Measurements from ENCODE around the gene CAT.

CAT gene

DNA sequence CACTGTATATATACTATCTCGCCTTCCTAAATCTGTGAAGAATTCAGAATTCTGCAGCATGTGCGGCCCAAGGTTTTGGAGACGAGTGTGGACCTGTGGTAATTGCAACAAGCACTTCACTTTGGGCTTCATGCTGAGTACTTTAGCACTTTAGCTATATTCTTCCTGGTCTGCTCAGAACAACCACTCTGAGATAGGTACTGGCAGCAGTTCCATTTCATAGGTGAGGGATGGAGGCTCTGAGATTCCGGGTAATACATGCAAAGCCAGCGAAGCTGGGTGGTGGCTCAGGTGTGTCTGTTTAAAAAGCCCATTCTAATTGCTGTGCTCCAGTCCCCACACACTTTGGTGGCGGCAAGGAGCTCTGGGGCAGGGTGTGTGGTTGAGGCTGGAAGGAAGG lies 68.4 kb downstream of the CAT start:
- Mint-ChIP-seq H3K27ac (no peak overlapping the region), H3K27me3 (peaks cover 1% of the 10 kb centered on the region), H3K36me3 (no peaks in the 10 kb centered on the region), H3K9me3 (no peaks in the 10 kb centered on the region), H3K4me3 (no peak overlapping the region), H3K4me1 (no peaks in the 10 kb centered on the region)
- CTCF ChIA-PET: no interaction called here
- DNase-seq: no peak

DNA sequence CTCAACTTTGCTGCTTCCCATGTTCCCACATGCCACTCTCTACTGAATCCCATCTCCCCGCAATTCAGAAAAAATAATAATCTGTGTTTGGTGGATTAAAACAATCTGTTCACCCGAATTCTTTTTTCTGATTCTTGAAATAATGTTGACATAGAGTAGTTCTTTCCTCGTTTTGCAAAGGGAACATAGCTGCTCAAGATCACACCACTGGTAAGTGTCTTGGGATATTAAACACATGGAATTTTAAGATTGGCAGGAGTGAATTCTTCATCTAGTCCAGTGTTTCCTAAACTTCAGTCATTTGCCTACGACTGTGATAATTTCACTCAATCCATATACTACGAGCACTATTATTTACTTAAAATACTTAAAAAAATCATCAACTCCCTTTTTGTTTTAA lies 68.9 kb downstream of the CAT start:
- Mint-ChIP-seq H3K27me3 (no peaks in the 10 kb centered on the region), H3K4me3 (no peak overlapping the region), H3K36me3 (no peaks in the 10 kb centered on the region), H3K9me3 (no peaks in the 10 kb centered on the region), H3K27ac (no peak overlapping the region), H3K4me1 (no peaks in the 10 kb centered on the region)
- CTCF ChIA-PET: no interaction called here
- DNase-seq: no peak

DNA sequence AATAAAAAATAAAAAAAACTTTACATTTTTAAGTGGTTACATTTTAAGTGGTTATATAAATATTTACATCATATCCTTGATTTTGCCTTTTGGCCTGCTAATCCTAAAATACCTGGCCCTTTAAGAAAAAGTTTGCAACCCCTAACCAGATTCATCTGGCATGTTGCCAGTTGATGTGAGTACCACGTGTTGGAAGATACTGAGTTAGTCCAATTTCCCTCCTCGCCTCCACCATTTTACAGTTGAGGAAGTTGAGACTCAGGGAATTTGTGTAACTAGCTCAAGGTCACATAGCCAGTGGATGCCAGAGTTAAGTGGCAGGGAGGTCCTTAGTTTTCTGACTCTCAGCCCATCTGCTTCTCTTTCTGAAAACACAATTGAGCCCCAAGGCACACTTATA lies 69.8 kb downstream of the CAT start:
- Mint-ChIP-seq H3K4me1 (no peaks in the 10 kb centered on the region), H3K36me3 (no peaks in the 10 kb centered on the region), H3K27me3 (no peaks in the 10 kb centered on the region), H3K27ac (no peak overlapping the region), H3K4me3 (no peak overlapping the region), H3K9me3 (no peaks in the 10 kb centered on the region)
- DNase-seq: no peak
- CTCF ChIA-PET: no interaction called here

DNA sequence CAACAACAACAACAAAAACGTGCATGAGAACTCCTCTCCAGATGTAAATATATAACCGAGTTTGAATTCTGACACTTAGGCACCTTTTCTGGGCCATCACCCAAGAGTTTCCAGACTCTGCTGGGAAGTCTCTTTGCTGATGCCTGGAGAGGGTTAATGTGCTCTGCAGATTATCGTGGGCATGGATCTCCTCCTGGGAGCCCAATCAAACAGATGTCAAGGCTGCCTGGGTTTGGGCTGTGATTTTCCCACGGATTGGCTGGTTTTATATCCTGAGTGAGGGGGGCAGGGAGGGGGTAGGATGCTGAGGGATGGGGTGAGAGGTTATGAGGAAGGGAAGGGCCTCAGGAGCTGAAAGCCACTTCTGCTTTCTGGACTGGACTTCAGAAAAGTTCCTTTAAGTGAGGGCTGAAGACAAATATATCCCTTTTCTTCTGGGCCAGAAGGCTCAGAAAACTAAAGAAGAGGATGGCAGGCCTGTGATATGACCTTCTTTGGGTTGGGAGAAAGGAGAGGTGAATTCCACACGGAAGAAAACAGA lies 70.7 kb downstream of the CAT start:
- H3K36me3 Mint-ChIP-seq: no peaks in the 10 kb centered on the region
- no peak overlapping the region for H3K27ac Mint-ChIP-seq
- DNase-seq: no peak
- no peaks in the 10 kb centered on the region for H3K4me1 Mint-ChIP-seq
- H3K4me3 Mint-ChIP-seq: no peak overlapping the region
- no peaks in the 10 kb centered on the region for H3K9me3 Mint-ChIP-seq
- CTCF ChIA-PET: no interaction called here
- H3K27me3 Mint-ChIP-seq: no peaks in the 10 kb centered on the region

DNA sequence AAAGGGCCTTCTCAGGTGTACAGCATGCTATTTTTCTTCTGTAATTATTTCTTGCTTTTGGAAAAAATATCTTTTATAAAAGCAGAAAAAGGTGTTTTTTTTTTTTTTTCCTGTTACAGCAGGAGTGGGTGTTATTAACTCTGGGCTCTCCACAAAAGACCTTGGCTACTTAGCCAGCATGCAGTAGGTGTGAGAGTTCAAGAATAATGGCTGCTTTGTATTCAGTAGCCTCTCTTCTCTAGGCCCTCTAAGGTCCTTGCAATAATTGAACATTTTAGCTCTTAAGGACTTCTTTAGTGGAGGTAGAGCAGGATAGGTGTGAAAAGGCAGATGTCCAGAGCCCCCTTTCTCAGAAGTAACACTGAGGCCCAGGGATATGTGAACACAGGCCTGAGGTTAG lies 71.5 kb downstream of the CAT start:
- Mint-ChIP-seq H3K9me3 (no peaks in the 10 kb centered on the region), H3K27ac (no peak overlapping the region), H3K4me3 (no peak overlapping the region), H3K4me1 (no peaks in the 10 kb centered on the region), H3K36me3 (no peaks in the 10 kb centered on the region), H3K27me3 (no peaks in the 10 kb centered on the region)
- DNase-seq: no peak
- CTCF ChIA-PET: no interaction called here

DNA sequence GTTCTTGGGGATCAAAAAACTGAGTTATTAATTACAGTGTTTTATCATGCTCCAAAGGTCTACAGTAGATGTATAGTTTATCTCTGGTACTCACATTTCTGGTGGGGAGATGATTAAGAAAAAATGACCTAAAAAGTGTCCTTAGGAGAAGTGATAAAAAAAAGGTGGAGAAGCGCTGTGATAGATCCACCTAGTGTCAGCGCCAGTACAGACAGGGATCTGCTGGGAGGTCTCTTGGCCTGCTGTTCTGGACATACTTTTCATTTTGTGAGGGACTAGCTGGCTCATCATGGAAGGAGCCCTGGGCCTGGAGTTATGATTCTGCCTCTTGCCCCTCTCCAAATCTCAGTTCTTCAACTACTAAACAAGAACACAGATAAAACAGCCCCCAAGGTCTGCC lies 71.9 kb downstream of the CAT start:
- Mint-ChIP-seq H3K9me3 (no peaks in the 10 kb centered on the region), H3K36me3 (no peaks in the 10 kb centered on the region), H3K4me1 (no peaks in the 10 kb centered on the region), H3K27me3 (no peaks in the 10 kb centered on the region), H3K27ac (no peak overlapping the region), H3K4me3 (no peak overlapping the region)
- DNase-seq: no peak
- CTCF ChIA-PET: no interaction called here

DNA sequence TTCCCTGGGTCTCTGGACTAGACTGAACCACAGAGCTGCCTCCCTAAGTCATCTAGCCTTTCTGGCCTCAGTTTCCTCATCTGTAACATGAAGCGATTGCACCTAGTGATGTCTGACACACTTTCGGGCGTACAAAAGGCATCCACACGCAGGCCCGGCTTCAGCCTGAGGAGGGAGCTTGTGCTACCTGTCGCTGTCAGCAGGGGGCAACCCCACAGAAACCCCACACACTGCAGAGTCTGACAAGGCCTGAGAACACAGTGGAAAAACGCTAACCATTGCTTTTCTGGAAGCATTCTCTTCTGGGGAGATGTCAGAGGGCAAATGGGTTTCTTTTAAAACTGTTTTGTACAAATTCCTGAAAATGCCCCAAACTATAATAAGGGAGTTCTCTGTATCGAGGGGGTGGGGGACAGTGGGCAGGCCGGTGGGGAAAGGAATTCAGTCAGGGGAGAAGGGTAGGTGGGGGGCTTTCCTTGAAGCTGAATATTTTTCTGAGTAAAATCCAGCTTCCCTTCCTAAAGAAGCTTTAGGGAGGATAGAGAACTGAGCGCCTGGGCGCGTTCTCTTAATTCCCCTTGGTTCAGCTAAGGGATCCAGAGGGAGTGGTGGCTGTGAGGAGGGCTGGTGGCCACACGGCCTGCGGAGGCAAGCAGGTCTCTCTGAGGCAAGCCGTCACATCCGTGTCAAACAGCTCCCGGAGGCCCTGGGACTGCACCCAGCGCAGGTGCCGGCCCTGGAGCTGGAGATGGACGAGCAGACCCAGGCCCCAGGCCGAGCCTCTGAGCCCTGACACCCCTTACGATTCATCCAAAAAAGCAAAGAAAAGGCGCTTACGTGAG lies 74.3 kb downstream of the CAT start:
- Mint-ChIP-seq H3K4me1 (no peaks in the 10 kb centered on the region), H3K4me3 (no peak overlapping the region), H3K27ac (no peak overlapping the region), H3K27me3 (no peaks in the 10 kb centered on the region), H3K36me3 (no peaks in the 10 kb centered on the region), H3K9me3 (no peaks in the 10 kb centered on the region)
- CTCF ChIA-PET: interaction anchor here (0.6 to 1.9 kb wide), 18 partner anchors 9 to 1674 kb away, joined by 3 to 8 read pairs (median 3); no protein-coding TSS in a partner anchor
- peak; percentile 62 for DNase-seq

DNA sequence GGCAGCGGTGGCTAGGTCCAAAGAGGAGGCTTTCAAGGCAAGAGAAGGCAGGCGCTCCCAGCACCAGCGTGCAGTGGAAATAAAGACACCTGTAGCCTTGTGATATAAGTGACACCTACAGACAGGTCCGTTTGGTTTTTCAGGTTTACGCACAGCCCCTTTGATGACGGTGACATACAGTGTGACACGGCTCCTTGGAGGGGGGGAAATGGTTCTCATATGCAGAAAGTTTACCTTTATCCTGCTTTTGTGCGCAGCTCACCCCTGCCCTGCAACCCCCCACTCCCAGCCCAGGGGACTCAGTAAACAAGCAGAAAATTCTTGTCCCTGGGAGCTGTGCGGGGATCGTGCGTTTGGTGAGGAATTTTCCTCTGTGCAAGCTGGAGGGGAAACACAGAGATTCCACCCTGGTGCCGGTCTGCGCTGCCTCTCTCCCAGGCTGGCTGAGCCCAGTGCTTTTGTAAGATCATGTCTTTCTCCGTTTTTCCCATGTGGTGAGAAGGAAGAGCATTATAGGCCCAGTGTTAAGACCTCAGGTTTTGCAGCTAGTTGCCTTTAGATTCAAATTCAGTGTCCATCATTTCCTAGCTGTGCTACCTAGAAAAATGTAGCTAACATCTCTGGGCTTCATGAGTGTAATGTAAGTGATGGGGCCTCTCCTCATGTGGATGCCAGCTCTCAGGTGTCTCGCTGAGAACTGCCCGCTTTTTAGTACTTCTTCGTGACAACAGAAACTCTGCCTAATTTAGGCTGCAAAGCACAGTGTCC lies 75.1 kb downstream of the CAT start, which contains the start of gene ELF5:
ELF5 (minus strand) TSS at position 113 of the 768 bp plus-strand sequence. CDS start 8,045 bp downstream, outside the sequence.
- Mint-ChIP-seq H3K36me3 (no peaks in the 10 kb centered on the region), H3K9me3 (no peaks in the 10 kb centered on the region), H3K27me3 (no peaks in the 10 kb centered on the region), H3K4me3 (no peak within 1 kb of the TSS), H3K27ac (no peak within 1 kb of the TSS), H3K4me1 (no peaks in the 10 kb centered on the region)
- CTCF ChIA-PET: interaction anchor here (0.7 to 1.9 kb wide), 13 partner anchors 11 to 1675 kb away, joined by 3 to 8 read pairs (median 3); no protein-coding TSS in a partner anchor
- DNase-seq: no peak

DNA sequence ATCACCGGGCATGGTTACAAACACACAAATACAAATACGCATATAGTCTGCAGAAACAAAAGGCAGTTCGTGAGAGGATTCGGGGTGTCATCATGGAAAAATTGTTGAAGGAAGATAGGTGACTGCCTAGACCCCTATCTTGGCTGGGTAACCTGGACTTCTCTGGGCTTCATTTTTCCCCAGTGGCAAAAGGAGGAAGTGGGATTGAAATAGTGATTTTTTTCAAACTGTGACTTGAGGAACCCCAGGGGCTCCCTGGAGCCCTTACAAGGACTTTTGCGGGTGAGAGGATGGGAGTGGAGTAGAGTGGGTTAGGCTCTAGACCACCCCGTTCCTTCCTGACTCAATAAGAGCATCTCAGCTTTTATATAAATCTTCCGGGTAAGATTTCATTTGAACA lies 75.9 kb downstream of the CAT start:
- Mint-ChIP-seq H3K9me3 (no peaks in the 10 kb centered on the region), H3K4me1 (no peaks in the 10 kb centered on the region), H3K27me3 (no peaks in the 10 kb centered on the region), H3K4me3 (no peak overlapping the region), H3K36me3 (no peaks in the 10 kb centered on the region), H3K27ac (no peak overlapping the region)
- CTCF ChIA-PET: interaction anchor here (0.7 to 1.6 kb wide), 2 partner anchors 21 to 28 kb away, joined by 3 read pairs; no protein-coding TSS in a partner anchor
- no peak for DNase-seq

DNA sequence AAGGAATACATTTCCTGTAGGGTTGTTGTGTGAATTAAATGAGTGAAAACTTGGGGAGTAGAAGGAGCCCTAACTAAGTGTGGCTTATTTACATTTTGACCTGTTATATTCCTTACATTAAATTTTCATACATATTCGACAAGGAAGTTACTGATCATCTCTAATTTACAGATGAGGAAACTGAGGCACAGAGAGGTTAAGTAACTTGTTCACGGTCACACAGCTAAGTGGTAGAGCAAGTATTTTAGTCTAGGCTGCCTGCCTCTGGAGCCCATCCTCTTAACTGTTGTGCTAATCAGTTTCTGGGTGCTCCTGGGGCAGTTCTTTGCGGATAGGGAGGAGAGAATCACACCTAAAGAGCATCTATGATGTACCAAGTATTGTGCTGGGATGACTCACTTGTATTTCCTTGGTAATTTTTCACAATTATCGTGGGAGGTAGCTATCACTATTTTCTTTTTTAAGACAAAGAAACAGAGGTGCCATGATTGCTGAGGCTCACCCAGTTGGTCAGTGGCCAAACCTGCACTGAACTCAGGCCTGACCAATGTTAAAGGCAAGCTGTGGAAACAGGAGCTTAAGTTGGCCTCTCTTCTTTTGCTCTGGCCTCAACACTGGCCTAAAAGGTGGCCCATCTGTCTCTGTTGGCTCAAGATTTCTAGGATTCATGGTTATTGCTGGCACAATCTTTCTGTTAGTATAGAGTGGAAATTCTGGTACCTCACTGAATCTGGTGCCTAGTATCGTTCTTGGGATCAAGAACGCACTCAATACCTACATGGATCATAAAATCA lies 77.7 kb downstream of the CAT start:
- peaks cover 6% of the 10 kb centered on the region for H3K27me3 Mint-ChIP-seq
- no peaks in the 10 kb centered on the region for H3K9me3 Mint-ChIP-seq
- no peaks in the 10 kb centered on the region for H3K4me1 Mint-ChIP-seq
- CTCF ChIA-PET: no interaction called here
- no peaks in the 10 kb centered on the region for H3K36me3 Mint-ChIP-seq
- H3K27ac Mint-ChIP-seq: no peak overlapping the region
- no peak overlapping the region for H3K4me3 Mint-ChIP-seq
- no peak for DNase-seq

DNA sequence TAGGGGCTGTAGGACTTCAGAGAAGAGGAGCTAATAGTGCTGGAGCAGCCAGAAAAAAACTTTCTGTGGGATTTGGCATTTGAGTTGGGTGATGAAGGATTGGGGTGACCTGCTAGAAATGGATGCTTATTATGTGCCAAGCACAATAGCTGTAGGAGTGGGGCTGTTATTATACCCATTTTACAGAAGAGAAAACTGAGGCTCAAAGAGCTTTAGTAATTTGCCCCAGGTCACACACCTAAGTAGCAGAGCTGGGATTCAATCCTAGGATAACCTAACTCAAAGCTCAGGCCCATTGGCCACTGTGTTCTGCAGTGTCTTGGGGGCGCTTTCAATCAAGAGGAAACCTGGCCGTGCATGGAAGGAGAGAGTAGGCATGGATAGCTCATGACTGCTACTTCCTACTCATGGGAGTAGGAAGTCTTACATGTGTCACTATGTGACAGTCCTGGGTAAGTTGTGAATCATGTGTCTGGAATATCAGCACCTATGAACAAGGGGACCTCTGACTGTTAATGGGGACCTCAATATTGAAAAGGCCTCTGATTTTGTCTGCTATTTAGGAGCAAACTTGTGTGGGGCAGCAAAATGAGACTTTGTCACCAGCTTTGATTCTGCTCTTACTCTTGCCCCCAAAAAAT lies 81.0 kb downstream of the CAT start:
- H3K9me3 Mint-ChIP-seq: no peaks in the 10 kb centered on the region
- no peaks in the 10 kb centered on the region for H3K36me3 Mint-ChIP-seq
- no peak for DNase-seq
- CTCF ChIA-PET: interaction anchor here (0.6 kb wide), 2 partner anchors 463 to 873 kb away, joined by 3 to 4 read pairs; no protein-coding TSS in a partner anchor
- H3K4me3 Mint-ChIP-seq: no peak overlapping the region
- no peak overlapping the region for H3K27ac Mint-ChIP-seq
- peaks cover 9% of the 10 kb centered on the region for H3K27me3 Mint-ChIP-seq
- H3K4me1 Mint-ChIP-seq: no peaks in the 10 kb centered on the region

DNA sequence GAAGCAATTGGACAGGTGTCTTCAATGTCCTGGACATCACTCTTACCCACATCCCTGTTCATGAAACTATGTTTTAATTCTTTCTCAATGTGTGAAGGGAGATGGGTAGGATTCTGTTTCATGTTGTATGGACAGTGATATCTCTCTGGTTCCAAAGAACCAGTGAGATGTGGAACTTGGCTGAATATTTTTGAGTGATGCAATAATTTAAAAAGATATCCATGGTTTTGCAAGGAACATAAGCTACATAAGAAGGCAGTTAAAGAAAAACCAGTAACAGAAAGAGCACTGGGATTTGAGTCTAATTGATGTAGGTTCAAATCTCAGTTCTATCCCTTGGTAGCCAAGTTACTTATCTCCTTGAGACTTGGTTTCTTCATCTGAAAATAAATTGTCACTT lies 82.5 kb downstream of the CAT start:
- Mint-ChIP-seq H3K36me3 (no peaks in the 10 kb centered on the region), H3K4me1 (no peaks in the 10 kb centered on the region)
- CTCF ChIA-PET: no interaction called here

More for the DNA sequence above, 82.5 kb downstream of the CAT start:
- no peaks in the 10 kb centered on the region for H3K9me3 Mint-ChIP-seq
- no peak for DNase-seq
- H3K27me3 Mint-ChIP-seq: peaks cover 10% of the 10 kb centered on the region
- no peak overlapping the region for H3K4me3 Mint-ChIP-seq
- no peak overlapping the region for H3K27ac Mint-ChIP-seq
